MCF 10A (cell line): Measurements from ENCODE around the gene PHF20. TPM values are rescaled to one million over a fixed set of nuclear protein-coding genes. Genes with fewer than 3 reads are reported as not detected.

Experiments
- BruUV-seq: library from RNA; stranded (reverse); fragments of 400-500 nt; replicated peaks from 2 replicates; lab custom pipeline; 2021; lab: Mats Ljungman, UMichigan
- CTCF ChIA-PET: fragments of 300-600 bp; sonication (Branson Sonifier 250); formaldehyde crosslinking; extraction: SDS; loops from one replicate; lab custom pipeline; 2021; ENCODE audit warnings: antibody characterized with exemption, inconsistent platforms; lab: Yijun Ruan, JAX
- POLR2A ChIA-PET: fragments of 300-600, 350-650 bp; sonication (Branson Sonifier 250); formaldehyde crosslinking; extraction: SDS; loops from one replicate; lab custom pipeline; 2020; ENCODE audit warnings: antibody characterized with exemption, inconsistent platforms; lab: Yijun Ruan, JAX
- DNase-seq: peaks from one replicate; pipeline ENCODE4 v3.0.0-alpha.2; 2018; ENCODE audit not compliant: unreplicated experiment
- H3K27ac Mint-ChIP-seq: one replicate; pipeline ENCODE4 v1.8.0; 2022; ENCODE audit warnings: mild to moderate bottlenecking, low read depth, mixed read lengths; ENCODE audit not compliant: unreplicated experiment
- H3K27me3 Mint-ChIP-seq: one replicate; pipeline ENCODE4 v1.8.0; 2022; ENCODE audit warnings: mixed read lengths; ENCODE audit not compliant: insufficient read depth, unreplicated experiment
- H3K36me3 Mint-ChIP-seq: one replicate; pipeline ENCODE4 v1.8.0; 2022; ENCODE audit warnings: mild to moderate bottlenecking, moderate library complexity, mixed read lengths; ENCODE audit not compliant: insufficient read depth, unreplicated experiment
- H3K4me1 Mint-ChIP-seq: one replicate; pipeline ENCODE4 v1.8.0; 2022; ENCODE audit warnings: mixed read lengths; ENCODE audit not compliant: insufficient read depth, unreplicated experiment
- H3K4me3 Mint-ChIP-seq: one replicate; pipeline ENCODE4 v1.8.0; 2022; ENCODE audit warnings: mild to moderate bottlenecking, moderate library complexity, mixed read lengths; ENCODE audit not compliant: unreplicated experiment
- H3K9me3 Mint-ChIP-seq: one replicate; pipeline ENCODE4 v1.8.0; 2022; ENCODE audit warnings: mixed read lengths; ENCODE audit not compliant: unreplicated experiment
- CTCF ChIP-seq: fragments of 200-600 bp; IDR thresholded peaks from one replicate; pipeline ENCODE4 v1.8.0; 2022; ENCODE audit warnings: antibody characterized with exemption, mild to moderate bottlenecking; ENCODE audit not compliant: unreplicated experiment
- intact Hi-C: fragments of 100-400 bp; cut with micrococcal nuclease; formaldehyde crosslinking; loops from 2 replicates; pipeline ENCODE4 v1.14.1; 2022
- total RNA-seq: library from RNA; stranded (reverse); gene quantifications from 2 replicates; pipeline ENCODE4 v1.2.3, GENCODE V29; 2022

The PHF20 gene
- total RNA-seq, 1 experiment from 2014 or later, result 74.7 TPM

- intact Hi-C loops, result no loop called here
- no TSS peak for BruUV-seq
- H3K36me3 Mint-ChIP-seq, result peaks cover 54% of the 10 kb centered on the region
- no peak overlapping the region for H3K4me3 Mint-ChIP-seq
- H3K4me1 Mint-ChIP-seq, result peaks cover 16% of the 10 kb centered on the region
- ChIA-PET CTCF (interaction anchor here (0.5 to 0.8 kb wide), 2 partner anchors 11 to 367 kb away, joined by 3 to 4 read pairs; no protein-coding TSS in a partner anchor), POLR2A (interaction anchor here (0.6 kb wide), 1 partner anchor 163 kb away, joined by 3 read pairs; the partner anchor contains the start of gene RBM39)
- no peak for TF ChIP-seq CTCF
- DNase-seq, result no peak
- H3K9me3 Mint-ChIP-seq, result no peaks in the 10 kb centered on the region
- peak overlapping the region; percentile 20 for H3K27ac Mint-ChIP-seq
- H3K27me3 Mint-ChIP-seq, result no peaks in the 10 kb centered on the region
These were observed 133.3 kb downstream of the PHF20 start for GRCh38 chr20:35904982-35905663.

- no peak for DNase-seq
- intact Hi-C loops, result no loop called here
- Mint-ChIP-seq H3K9me3 (no peaks in the 10 kb centered on the region), H3K27ac (peak overlapping the region; percentile 20), H3K4me3 (no peak overlapping the region), H3K4me1 (peaks cover 7% of the 10 kb centered on the region), H3K36me3 (peaks cover 38% of the 10 kb centered on the region), H3K27me3 (no peaks in the 10 kb centered on the region)
- BruUV-seq, result no TSS peak
- POLR2A ChIA-PET, result interaction anchor here (0.6 to 1.6 kb wide), 4 partner anchors 13 to 406 kb away, joined by 3 read pairs; no protein-coding TSS in a partner anchor
- TF ChIP-seq CTCF, result no peak
- CTCF ChIA-PET, result interaction anchor here (1.0 to 1.4 kb wide), 2 partner anchors 23 to 86 kb away, joined by 3 to 4 read pairs; no protein-coding TSS in a partner anchor
These were observed 135.3 kb downstream of the PHF20 start for GRCh38 chr20:35907017-35907701.

- TF ChIP-seq CTCF, result no peak
- BruUV-seq, result no TSS peak
- H3K9me3 Mint-ChIP-seq, result no peaks in the 10 kb centered on the region
- CTCF ChIA-PET, result interaction anchor here (0.7 kb wide), 1 partner anchor 1454 kb away, joined by 3 read pairs; no protein-coding TSS in a partner anchor
- POLR2A ChIA-PET, result interaction anchor here (0.6 to 1.8 kb wide), 3 partner anchors 14 to 406 kb away, joined by 3 to 7 read pairs (median 3); partner anchors contain the start of gene RBM39
- no peak overlapping the region for H3K4me3 Mint-ChIP-seq
- H3K36me3 Mint-ChIP-seq, result peaks cover 47% of the 10 kb centered on the region
- no peak overlapping the region for H3K27ac Mint-ChIP-seq
- no peaks in the 10 kb centered on the region for H3K27me3 Mint-ChIP-seq
- intact Hi-C loops, result no loop called here
- DNase-seq, result no peak
- H3K4me1 Mint-ChIP-seq, result no peaks in the 10 kb centered on the region
These were observed 136.2 kb downstream of the PHF20 start for GRCh38 chr20:35908007-35908406.

- Mint-ChIP-seq H3K36me3 (peaks cover 53% of the 10 kb centered on the region), H3K27me3 (no peaks in the 10 kb centered on the region), H3K9me3 (no peaks in the 10 kb centered on the region), H3K27ac (no peak overlapping the region), H3K4me1 (no peaks in the 10 kb centered on the region), H3K4me3 (no peak overlapping the region)
- ChIA-PET POLR2A (interaction anchor here (0.7 to 1.8 kb wide), 3 partner anchors 44 to 167 kb away, joined by 3 to 7 read pairs (median 6); partner anchors contain the start of genes RBM39 and SCAND1), CTCF (interaction anchor here (0.6 kb wide), 3 partner anchors 8 to 167 kb away, joined by 3 to 5 read pairs (median 3); no protein-coding TSS in a partner anchor)
- DNase-seq, result no peak
- intact Hi-C loops, result no loop called here
- no peak for TF ChIP-seq CTCF
- BruUV-seq, result no TSS peak
These were observed 137.4 kb downstream of the PHF20 start for GRCh38 chr20:35909176-35909575.
